Dermis blood vessel endothelial cell (primary cell): ENCODE results near the gene PTGER2. TPM values are rescaled to one million over a fixed set of nuclear protein-coding genes. Genes with fewer than 3 reads are reported as not detected.

Source experiments
- DNase-seq: peaks from one replicate; pipeline ENCODE4 v3.0.0; 2010
- total RNA-seq: library from RNA; depleted of rRNA; stranded (reverse); fragments of >200 nt; gene quantifications from 2 replicates; pipeline ENCODE4 v1.2.3, GENCODE V29; 2014

PTGER2 gene
- total RNA-seq, 1 donor from 2014 or later, result 0.34 TPM

DNA sequence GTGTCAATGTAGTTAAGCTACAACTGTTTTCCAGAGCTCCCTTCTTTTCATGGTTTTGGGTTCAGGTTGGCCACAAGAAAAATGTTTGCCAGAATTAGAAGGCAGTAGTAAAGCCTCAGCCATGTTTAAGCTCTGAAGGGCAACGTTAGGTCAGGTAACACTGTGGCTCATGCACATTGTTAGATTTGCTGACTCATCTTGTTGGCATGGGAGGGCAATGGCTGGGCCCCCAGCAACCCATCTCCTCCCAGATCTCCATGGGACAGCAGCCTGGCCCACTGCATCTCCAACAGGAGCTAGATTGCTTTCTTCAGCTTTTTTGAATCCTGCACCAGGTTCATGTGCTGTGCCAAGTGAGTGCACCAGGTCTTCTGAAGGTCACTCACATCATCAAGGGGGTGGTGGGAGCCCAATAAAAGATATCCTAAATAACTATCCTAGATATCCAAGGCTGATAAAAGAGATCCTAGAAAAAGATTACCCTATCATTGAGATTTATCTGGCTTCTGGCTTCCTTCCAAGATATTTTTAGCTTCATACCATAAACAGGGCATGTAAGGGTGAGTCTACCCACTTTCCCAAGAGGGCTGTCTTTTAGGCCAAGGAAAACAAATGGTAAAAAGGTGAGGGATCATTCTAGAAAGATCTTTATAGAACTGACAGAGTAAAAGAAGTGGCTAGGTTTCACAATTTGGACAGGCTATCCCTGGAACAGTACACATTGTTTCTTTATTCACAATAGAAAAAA lies 28.9 kb downstream of the PTGER2 start:
- no peak for DNase-seq

DNA sequence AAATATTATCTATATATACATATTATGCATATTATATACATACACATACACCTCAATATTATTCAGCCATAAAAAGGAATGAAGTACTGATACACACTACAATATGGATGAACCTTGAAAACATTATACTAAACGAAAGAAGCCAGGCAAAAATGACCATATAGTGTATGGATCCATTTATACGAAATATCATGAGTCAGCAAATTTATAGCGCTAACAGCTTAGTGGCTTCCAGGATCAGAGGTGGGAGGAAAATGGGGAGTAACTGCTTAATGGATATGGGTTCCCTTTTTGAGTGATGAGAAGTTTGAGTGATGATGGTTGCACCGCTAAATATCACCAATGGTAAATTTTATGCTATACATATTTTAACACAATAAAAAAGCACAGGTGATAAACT lies 32.7 kb downstream of the PTGER2 start:
- DNase-seq, result no peak

DNA sequence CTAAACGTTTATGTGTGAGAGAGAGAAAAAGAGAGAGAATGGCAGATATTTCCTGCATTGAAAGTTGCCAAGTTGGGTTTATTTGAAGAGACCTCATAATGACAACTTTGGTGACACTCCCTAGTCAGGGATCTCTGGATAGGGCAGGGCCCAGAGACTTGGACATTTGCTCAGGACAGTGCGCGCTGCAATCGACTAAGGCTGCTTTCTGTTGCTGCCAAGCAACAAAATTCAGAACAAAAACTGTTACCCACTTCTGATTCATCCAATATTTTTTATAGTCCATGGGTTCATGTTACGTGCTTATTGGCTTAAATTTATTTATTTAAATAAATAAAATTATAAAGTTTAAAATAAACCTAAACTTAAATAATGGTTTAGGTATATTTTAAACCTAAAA lies 34.2 kb downstream of the PTGER2 start:
- DNase-seq, result no peak

DNA sequence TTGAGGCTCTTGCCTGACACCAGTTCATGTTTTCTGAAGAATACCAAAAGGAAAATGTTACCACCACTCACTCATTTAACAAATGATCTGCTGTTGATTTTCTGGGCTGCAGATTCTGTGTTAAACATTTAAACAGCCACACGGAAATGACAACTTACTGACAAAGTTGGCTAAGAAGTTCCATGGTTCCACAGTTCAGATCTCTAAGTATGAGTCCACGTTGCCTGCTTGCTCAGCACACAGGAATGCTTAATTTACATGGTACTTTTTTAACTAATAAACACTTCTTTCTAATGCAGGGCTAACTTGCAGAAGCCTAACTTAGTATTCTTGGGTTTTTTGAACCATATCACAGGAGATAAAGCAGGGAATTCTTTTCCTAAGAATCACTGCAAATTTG lies 34.7 kb downstream of the PTGER2 start:
- DNase-seq, result no peak

DNA sequence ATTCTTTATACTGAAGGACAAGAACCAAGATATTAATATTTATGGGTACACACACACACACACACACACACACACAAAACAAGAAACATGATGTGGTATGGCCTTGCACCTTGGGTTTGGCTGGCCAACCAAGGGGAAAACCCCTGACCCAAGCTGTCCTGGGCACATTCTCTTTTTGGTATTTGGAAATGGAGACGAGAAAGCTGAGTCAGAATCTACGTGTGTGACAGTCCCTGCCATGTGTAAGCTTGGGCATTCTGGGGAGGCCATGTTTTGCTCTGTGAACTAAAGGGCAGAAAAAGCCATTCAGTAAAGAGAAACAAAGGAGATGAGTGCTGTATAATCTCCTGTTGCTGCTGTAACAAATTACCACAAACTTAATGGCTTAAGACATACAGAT lies 35.6 kb downstream of the PTGER2 start:
- DNase-seq, result no peak

DNA sequence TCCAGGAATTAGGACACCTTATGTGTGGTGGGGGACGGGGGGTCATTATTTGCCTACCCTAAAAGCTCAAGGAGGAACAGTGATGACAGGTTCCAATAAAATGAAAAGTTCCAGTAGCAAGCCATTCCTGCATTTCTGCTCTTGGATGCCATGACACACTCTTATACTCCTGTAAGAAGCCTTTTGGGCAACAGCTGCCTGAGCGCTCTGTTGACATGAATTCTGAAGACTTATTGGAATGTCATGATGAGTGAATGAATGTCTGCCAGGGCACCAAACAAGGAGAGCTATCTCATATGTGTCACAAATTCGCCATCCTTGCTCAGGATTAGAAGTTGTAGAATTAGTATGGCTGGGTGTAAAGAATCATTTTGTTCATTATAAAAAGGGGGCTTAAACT lies 36.3 kb downstream of the PTGER2 start:
- no peak for DNase-seq

DNA sequence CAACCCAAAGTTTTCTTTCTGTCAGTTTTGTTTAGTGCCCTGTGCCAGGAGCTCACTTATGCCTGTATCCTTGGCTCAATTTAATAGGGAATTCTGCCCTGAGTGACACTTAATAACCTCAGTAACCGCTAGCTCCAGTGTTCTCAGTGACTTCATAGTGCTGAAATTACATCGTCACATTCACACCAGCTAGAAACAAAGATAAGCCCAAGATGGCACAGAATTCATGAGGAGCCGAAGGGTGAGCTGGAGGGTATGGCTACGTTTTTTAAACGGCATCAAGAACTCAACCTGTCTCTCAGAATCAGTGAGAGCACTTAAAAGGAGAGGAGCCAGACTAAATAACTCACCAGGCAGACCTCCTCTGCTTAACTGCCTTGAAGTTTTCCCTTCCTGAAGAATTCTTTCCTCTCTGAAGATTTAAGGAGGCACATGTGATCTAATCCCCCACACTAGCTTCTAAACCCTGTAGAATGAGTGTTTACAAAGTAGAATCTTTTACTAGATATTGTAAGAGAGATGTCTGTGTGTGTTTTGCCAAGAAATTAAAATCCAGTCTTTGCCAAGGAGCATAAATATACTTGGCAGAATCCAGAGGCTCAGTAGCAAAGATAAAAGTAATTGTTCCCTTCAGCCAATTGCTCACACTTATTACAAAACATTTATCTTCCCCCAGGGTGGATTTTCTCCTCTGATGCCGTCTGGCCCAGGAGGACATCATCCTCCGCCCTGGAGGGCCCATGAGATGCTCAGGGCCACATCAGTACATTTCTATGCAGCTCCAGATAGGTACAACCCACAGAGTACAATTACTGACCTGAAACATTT lies 37.3 kb downstream of the PTGER2 start:
- DNase-seq, result no peak

DNA sequence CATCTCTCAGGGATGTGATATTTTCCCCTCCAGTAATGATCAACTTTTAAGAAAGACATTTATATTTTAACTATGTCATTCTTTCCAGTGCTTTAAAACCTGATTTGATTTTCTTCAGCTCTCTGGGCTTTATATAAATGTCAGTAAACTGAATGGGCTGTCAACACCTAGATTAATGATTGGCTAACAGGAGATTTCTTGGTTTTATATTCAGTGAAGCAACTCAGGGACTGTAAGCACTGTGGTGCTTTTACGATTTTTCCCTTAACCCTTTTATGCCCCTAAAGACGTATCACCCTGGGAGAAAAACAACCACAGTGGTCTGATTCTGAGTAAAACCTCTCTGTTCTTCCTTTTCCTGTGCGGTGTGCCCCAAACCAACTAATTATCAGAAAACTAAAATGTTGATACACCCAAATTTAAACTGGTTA lies 38.0 kb downstream of the PTGER2 start:
- no peak for DNase-seq

DNA sequence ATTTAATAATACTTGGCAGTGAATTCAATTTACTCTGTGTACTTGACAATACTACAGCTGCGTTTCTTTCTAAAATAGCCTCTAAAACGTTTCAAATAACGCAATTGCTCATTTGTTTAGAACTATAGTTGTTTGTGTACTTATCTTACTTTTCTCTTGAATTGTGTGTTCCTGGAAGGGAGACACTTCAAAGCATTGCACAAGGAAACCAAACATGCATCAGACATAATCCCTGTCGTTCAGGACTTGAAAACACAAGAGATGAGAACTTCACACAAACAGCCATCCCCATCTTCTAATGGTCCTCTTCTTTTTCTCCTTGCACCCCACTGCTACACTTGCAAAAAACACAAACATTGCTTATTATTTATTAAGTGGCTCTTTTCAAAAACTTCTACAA lies 38.5 kb downstream of the PTGER2 start:
- no peak for DNase-seq

DNA sequence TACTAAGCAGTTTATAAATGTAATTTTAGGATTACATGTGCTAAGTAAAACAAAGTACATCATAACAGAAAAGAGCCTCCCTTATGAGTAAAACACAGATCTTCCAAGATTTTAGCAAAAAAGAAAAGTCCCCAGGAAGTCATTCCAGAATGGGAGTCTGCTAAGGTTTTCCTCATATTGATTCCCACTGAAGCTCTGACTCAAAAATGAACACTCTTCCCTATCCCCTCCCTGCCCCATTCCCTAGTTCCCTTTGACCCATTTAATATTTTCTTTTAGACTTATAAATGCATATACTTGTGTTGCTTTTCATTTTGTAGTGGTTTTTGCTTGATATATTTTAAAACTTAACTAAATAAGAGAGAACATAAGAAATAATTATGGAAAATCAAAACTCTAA lies 40.1 kb downstream of the PTGER2 start:
- no peak for DNase-seq

DNA sequence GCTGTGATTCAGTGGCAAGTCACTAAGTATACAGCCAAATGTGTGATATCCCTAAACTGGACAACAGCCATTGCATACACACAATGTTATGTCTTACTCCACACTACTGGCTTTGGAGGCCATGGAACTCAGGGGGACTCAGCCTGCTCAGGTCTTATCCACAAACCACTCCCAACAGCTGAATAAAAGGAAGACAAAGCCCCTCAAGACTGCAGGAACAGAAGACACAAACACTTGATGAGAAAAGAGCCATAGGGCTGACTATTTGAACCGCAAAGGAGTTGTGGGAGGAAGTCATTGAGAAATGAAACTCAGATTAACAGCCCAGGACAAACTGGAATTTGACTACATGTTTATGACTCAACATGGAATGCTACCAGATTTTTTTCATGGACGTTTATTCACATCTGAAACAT lies 40.9 kb downstream of the PTGER2 start:
- no peak for DNase-seq

DNA sequence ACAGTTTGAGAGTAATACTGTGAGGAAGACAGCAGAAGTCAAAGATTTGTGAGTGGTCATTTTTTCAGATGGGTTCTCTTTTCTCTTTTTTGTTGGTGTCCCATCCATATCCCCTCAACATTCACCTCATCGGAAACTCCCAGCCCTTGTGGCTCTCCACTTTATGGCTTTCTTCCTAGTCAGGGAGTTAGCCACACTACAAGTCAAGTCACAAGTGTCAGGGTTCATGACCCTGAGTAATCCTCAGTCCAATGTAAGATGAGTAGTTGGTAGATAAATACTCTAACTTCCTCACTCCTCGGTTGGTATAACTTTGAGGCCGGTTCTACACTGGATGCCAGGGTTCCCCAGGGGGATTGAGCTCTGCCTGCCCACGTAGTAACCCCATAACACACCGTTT lies 41.4 kb downstream of the PTGER2 start:
- no peak for DNase-seq

DNA sequence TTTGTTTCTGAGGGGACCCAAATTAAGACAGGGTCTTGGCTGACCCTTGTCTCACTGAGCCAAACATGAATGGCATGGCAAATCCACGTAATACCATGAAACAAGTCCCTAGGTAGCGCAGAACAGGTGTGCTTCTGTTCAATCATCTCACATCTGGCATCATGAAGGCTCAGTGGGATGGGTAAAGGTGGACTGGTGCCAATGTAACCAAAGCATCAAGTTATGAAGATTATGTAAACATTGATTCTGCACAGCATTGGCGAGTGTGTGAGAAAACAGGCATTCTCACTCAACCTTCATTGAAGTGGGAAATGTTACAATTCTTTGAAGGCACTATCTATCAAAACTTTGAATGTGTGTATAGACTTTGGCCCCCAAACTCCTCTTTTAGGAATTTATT lies 41.9 kb downstream of the PTGER2 start:
- DNase-seq, result no peak

DNA sequence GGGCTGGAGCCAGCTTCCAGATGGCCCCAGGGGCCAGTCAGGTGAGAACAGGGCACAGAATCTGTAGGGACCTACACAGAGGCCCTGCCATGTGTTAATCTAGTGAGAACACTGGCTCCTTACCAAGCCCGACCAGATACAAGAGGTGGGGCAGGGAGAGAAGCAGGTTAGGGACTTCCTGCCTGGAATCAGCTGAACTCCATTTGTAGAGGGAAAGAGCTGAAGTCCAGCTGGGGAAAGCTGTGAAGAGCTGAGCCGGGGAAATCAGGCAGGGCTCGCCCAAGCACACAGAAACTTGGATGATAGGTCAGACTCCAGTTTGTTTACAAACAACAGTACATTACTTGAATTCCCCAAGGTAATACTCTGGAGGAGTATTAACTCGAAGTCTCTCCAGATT lies 46.7 kb downstream of the PTGER2 start:
- no peak for DNase-seq

DNA sequence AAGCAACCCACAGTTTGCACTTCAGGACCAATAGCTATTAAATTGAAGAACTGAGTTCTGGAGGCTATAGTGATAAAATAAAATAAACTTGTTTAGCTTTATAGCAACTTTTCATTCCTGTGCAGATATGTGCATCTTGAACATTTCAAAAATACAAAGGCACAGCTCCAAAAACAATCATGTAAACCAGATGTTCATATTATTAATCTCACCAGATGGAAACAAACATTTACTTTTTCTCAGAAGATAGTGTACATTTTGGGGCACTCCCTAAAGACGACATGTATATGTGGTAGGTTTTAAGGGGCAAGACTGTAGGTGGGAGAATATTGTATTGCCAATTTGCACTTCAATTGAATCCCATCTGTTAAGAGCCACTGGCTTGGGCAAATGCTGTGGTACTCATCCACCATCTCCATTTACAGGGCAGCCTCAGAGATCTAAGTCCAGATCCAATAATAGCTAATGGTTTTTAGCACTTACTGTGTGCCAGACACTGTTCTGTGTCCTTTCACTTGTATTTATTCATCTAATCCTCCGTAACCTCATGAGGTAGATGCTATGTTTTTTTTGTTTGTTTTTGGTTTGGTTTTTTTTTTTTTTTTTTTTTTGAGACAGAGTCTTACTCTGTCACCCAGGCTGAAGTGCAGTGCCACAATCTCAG lies 49.1 kb downstream of the PTGER2 start:
- DNase-seq, result no peak

DNA sequence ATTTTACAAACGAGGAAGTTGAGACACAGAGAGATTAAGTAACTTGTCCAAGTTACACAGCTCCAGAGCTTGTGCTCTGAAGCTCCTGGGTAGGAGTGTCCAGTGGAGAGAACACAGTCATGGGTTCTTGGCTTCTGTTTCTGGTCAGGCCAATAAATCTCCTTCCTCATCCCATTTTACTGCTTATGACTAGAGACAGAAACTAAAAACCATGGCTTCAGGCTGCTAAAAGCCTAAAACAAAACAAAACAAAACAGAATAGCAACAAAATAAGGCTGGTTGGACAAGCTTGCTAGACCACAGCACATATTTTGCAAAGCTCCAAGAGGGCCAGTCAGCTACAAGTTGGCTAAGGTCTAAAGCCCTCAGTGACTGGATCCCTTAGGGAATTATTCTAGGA lies 49.8 kb downstream of the PTGER2 start:
- DNase-seq, result no peak

DNA sequence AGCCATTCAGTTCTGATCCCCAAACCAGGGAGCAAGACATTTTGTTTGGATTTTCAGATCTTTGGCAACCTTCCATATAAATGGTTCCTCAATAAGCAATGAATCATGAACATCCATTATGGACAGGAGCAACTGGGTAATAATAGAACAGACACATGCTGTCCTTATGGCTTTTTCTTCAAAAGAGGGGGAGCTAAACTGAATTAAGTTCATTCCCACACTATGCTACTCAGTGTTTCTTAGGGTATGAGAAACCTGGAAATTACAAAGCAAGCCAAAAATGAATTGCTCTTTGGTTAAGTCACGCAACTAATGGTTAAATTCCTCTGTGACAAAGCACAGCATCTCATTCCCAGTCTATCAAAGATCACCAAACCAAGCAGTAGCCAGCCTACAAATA lies 51.0 kb downstream of the PTGER2 start:
- DNase-seq, result no peak

DNA sequence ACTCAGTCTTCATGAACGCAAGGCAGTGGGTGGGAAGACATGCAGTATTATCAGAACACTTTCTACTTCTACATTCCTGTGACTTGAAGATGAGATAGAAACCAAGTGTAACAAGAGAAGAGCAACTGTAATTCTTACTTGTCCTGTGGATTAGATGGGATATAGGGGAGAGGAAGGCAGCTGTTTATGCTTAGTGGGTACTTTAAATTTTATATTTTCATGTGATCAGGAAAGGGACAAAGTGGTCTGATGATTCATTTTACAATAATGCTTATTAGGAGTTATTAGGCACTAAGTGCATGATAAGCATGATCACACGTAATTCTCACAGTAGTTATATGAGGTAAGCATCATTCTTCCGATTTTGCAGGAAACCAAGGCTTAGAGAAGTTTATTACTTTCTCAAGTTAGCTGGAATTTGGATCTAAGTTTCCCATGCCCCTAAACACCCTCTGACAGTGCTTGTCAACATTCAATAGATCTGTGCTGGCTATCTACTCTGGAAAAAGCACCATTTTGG lies 52.7 kb downstream of the PTGER2 start:
- no peak for DNase-seq

DNA sequence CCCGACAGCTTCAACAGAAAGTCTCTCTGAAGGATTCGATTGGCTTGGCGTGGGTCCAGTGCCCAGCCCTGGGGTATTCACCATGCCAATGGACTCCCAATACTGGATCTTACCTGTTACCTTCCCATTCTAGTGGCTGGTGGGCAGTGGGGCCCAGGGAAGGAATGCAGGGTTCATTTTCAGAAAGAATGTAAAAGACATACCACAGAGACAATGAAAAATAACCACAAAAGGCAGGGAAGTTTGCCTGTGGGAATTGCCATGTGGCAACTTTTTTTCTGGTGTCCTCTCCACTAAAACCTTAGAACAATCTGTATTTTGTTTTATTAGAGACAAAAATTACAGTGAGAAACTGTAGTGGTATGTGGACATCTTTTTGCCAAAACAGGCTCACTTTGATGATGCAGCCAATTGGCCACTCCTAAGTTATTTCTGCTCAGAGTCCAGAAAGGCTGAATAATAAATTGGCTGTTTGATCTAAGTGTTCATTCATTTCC lies 55.2 kb downstream of the PTGER2 start:
- no peak for DNase-seq

DNA sequence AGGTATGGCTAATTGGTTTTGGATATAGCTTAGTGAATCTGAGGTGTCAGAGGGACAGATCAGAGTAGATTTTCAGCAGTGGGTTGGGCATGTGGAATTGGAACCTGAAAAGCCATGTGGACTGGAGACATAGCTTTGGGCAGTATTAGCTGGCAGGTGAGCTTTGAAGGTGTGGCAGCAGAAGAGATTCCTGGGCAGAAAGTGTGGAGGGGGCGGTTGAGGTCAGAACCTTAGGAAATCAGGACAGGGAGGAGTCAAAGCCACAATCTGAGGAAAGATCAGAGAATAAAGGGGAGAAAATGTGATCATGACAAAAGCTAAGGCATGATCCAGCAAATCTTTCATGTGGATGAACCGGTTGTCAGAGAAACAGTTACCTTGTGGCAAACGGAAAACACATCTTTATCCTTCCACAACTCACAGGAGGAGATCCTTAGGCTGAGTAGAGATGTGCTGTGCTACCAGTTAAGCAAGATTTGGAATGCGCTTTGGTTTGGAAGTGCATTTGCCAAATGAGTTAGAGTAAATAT lies 56.4 kb downstream of the PTGER2 start:
- DNase-seq, result no peak

DNA sequence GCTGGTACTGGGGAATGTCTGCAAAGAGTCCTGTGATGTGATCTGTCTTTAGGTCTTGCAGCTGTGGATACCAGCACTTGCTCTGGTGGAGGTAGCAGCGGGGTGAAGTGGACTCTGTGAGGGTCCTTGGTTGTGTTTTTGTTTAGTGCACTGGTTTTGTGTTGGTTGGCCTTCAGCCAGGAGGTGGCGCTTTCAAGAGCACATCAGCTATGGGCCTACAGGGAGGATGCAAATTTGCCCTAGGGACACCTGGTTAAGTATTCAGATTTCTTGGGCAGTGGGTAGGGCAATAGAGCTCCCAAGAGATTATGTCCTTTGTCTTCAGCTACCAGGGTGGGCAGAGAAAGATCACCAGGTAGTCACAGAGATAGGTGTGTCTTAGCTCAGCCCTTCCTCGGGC lies 63.8 kb downstream of the PTGER2 start:
- DNase-seq, result no peak
